NCI-H526 (cell line): Measurements from ENCODE around the gene FRY.

Experiments
- DNase-seq, 2 experiments: peaks; one replicate each; lab custom pipeline; 2025; lab: John Stamatoyannopoulos, UW

FRY gene

DNA sequence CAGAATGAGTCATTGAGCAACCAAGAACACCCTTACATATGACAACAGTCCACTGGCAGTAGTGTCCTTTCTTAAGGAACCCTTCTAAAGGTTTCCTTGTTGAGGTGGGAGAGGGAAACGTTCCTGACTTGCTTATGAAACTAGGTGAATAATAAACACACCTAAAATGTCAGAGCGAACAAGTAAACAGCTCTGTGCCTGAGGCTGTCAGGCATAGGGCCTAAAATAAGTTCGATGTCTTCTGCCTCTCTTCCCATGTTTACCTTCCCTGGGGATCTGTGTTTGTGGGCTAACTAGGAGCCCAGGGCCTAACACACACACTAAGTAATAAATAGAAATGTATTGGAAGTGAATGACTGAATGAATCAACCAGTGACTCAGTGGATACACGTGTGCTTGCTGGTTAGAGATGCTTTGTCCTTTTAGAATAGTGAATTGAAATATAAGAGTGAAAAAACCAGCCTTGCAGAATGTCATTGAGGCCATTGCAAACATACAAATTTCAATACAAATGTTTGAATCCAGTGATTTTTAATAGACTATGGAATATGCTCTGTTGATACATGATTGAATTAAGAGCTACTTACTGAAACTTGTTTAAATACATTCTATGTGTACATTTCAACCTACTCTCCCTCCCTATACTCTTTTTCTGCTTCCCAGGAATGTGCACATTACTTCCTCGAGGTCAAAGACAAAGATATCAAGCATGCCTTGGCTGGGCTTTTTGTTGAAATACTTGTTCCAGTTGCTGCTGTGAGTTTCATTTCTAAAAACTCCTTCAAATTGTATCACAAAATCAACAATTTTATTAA lies 102.9 kb downstream of the FRY start:
- DNase-seq = no peak

- no peak for DNase-seq
Measured at GRCh38 chr13:32135056-32135390, 103.4 kb downstream of the FRY start.

DNA sequence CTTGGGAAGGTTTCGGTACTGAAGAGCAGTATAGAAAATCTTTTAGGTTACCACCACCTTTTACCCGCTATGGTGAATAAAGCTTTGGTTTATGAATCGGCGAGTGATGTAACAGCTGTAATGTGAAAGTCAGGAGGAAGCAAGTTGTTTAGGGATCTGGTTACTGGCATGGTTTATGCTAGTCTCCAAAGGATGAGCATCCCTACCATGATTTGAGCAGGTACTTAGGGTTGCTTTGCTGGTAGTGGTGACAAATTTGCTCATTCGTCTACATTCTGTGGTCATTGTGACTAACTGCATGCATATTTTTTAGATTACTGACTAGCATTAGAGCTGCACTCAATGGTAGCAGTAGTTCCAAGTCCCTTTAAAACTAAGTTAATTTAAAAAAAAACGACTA lies 104.1 kb downstream of the FRY start:
- DNase-seq = no peak

GRCh38 chr13:32136061-32136460 lies 104.5 kb downstream of the FRY start:
- peak in 1 of 2 experiments; percentile 24 for DNase-seq

DNA sequence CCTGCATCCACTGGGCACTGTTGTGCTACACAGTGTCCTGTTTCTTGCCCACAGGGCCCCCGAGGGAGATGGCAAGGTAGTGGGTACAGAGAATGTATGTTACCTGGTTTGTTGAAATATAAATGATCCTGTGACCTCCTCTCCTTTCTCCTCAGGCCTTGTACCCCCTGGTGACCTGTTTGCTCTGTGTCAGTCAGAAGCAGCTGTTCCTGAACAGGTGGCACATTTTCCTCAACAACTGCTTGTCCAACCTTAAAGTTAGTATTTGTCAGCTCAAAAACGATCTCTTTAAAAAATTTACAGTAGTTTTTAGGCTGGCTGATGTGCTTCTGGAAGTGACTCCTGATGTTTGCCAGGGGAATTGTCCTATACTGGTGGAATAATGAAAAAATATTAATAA lies 105.1 kb downstream of the FRY start:
- DNase-seq = no peak

GRCh38 chr13:32139251-32139650 lies 107.7 kb downstream of the FRY start:
- no peak for DNase-seq

GRCh38 chr13:32140109-32140508 lies 108.5 kb downstream of the FRY start:
- no peak for DNase-seq

- DNase-seq = no peak
Measured at GRCh38 chr13:32141462-32141861, 109.9 kb downstream of the FRY start.

DNA sequence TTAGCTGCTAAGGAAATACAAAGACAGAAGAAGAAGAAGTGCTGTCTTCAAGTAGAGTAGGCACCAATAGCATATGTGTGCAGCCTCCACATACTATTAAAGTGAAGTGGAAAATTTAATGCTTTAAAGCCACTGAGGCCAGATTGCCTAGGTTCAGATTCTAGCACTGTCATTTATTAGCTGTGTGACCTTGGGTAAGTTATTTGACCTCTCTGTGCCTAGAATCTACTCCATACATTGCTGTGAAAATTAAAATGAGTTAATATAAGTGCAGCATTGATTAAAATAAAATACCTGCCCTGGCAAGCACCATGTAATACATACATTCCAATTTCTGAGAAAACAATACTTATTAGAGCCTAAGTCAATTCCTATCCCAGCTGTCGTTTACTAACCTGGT lies 110.5 kb downstream of the FRY start:
- no peak for DNase-seq

- DNase-seq = no peak
Measured at GRCh38 chr13:32142956-32143375, 111.4 kb downstream of the FRY start.

GRCh38 chr13:32147193-32147592 lies 115.6 kb downstream of the FRY start:
- DNase-seq = no peak

- DNase-seq = no peak
Measured at GRCh38 chr13:32147976-32148375, 116.4 kb downstream of the FRY start.

DNA sequence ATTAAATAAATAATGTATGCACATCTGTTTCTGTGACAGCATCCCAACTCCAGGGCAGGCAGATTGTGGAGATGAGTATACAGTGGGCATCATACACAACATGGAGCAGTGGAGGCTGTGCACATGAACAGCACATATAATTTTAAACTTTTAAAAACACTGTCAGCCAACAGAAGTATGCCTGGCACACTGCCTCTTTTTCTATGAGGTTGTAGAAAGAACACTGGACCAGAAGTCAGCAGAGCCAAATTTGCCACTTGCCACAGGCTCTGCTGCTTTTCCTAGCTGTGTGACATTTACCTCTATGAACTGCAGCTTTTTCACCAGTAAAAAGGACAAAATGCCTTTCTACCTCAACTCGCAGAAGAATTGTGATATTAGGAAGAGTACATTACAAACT lies 118.7 kb downstream of the FRY start:
- DNase-seq = no peak

- no peak for DNase-seq
Measured at GRCh38 chr13:32150794-32151193, 119.2 kb downstream of the FRY start.

GRCh38 chr13:32151240-32151639 lies 119.7 kb downstream of the FRY start:
- no peak for DNase-seq

- no peak for DNase-seq
Measured at GRCh38 chr13:32153056-32153455, 121.5 kb downstream of the FRY start.

DNA sequence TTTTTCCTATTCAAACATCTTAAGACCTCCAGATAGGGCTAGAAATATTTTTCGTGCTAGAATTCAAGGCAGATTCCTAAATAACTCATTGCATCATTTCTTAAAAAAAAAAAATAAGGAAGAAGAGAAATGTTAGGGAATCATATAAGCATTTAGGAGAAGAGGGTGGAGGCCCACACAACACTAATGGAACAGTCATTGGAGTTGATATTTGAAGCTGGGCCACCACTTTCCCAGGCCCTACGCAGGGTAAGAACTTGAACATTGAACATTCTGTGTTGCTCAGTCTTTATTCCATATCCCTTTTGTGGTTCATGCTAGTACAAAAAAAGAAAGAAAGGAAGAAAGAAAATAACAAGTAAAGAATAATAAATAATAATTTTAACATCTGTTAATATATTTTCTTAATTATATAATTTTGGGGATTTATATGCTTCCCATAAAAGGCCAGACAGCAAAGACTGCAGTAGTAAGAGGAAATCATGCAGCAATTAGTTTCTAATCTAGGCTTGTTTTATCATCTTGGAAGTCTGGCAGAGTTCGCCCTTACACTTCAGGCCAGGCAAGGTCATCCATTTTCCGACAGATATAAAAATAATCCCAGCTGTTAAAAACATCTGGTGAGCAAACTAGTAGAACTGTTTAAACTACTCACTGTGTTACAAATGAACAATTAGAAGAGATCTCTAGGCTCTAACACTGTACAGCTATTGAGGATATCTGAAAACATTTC lies 127.7 kb downstream of the FRY start:
- no peak for DNase-seq

DNA sequence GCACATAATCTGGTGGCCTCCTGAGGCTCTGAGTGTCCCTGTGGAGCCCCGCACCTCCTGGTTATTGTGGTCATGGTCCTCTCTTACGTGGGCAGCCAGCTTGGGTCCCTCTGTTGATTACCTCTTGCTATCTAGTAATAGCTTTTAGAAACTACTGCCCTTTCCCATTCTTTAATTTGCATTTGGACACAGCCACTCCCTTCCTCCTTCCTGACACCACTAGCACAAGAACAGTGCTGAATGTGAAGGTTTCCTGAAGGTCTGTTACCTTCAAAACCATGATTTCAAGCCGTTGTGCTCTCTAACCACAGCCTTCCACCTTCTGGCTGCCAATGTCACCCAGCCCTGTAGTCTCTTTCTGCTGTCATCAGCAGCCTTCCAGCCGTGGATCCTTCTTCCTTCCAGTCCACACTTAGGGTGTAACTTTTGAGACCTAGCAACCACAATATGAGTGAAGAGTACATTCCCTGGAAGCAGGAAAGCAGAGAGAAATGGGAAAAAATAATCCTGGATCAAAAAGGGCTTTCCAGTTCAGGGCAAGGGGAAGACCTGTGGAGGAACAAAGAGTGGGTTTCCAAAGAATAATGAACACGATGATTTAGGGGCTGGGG lies 130.9 kb downstream of the FRY start:
- DNase-seq = no peak

DNA sequence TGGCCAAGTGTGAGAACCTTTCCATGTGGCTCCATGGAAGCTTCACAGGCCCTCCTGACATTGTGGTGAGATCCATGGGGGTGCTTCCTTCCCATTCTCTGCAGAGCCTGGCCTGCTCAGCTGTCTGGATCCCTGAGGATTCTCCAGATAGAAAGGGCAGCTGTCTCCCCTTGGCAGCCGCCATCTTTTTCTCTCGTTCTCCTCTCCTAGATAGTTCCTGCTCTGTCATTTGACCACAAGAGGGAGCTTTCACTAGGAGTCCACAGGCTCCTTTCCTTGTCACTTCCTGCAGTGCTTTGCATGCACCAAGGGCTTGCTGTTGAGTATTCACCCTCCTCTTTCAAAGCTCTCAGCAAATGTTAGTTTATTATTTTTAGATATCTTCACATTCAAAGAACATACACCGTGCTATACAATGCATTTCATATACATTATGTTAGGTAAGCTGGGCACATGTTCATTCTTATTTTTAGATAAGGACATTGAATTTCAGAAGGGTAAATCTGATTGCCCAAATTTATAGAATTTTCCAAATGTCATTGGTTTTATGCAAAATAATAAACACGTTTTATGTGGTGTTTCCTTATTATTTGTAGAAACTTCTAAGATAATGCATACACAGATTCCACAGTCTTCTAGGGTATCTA lies 133.2 kb downstream of the FRY start:
- DNase-seq = peak; percentile 86 to 94

GRCh38 chr13:32165796-32166195 lies 134.2 kb downstream of the FRY start:
- DNase-seq = no peak

- DNase-seq = no peak
Measured at GRCh38 chr13:32168131-32168530, 136.6 kb downstream of the FRY start.

DNA sequence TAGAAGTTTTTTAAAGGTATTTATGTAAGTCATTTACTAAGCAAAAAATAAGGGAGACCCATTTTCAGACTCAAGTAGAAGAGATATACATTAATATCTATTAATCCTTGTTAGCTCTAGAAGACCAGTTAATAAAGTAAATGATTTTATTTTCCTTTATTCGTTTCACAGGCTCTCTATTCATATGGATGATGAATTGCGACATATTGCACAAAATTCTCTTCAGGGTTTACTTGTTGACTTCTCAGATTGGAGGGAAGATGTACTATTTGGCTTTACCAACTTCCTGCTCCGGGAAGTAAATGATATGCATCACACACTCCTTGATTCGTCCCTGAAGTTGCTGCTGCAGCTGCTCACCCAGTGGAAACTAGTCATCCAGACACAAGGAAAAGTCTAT lies 139.3 kb downstream of the FRY start:
- no peak for DNase-seq

GRCh38 chr13:32173881-32174280 lies 142.3 kb downstream of the FRY start:
- no peak for DNase-seq
